Measurements from ENCODE around the gene TOMM6. TPM values are rescaled to one million over a fixed set of nuclear protein-coding genes. Genes with fewer than 3 reads are reported as not detected.
A peak's percentile ranks its signal among the peaks of the same experiment; 100 is the strongest.

TOMM6 gene
- total and polyA plus RNA-seq, 2 donors from 2014 or later = 150 to 479 TPM

GRCh38 chr6:41780551-41781365 lies 6.7 kb upstream of the TOMM6 start, which contains the start of gene PRICKLE4:
TSS of gene PRICKLE4 (plus strand) at chr6:41780782. CDS start at chr6:41783474, 2,692 bp downstream.
- H3K4me3 ChIP-seq (ENCODE audit: low read length in 3 of 3) = peak within 1 kb of the TSS; percentile 69 to 79 (median 77)
- FAIRE-seq (no peak), DNase-seq (peak; percentile 35 to 83 (median 62))
- H3K4me1 ChIP-seq (ENCODE audit: control insufficient read depth in 2 of 3, insufficient read depth in 2 of 3, low read depth in 1 of 3, low read length in 3 of 3) = peaks cover 0 to 21% (median 3%) of the 10 kb centered on the region in 3 donors
- no peaks in the 10 kb centered on the region for H3K9me3 ChIP-seq (ENCODE audit: control insufficient read depth in 2 of 3, insufficient read depth in 1 of 3, low read length in 3 of 3)
- TF ChIP-seq CTCF (IDR thresholded peaks at IDR 0.05; ENCODE audit: borderline replicate concordance, extremely low read depth, insufficient read depth) = no peak
- H3K9ac ChIP-seq (ENCODE audit: low read length in 3 of 3) = peak within 1 kb of the TSS; percentile 31 to 69 (median 45)
- H3K36me3 ChIP-seq (ENCODE audit: control insufficient read depth in 2 of 3, insufficient read depth in 3 of 3, low read length in 3 of 3) = peaks cover 0 to 2% (median under 1%) of the 10 kb centered on the region in 3 donors
- H3K27me3 ChIP-seq (ENCODE audit: control insufficient read depth, insufficient read depth, low read length) = no peaks in the 10 kb centered on the region
- intact Hi-C loops (cut with DNase I) = loop anchor here (10.0 kb wide), 1 partner anchor 264 kb away; no protein-coding TSS in a partner anchor
- peak within 1 kb of the TSS; percentile 57 to 79 for H3K27ac ChIP-seq (ENCODE audit: low read depth in 2 of 2, low read length in 2 of 2)

DNA sequence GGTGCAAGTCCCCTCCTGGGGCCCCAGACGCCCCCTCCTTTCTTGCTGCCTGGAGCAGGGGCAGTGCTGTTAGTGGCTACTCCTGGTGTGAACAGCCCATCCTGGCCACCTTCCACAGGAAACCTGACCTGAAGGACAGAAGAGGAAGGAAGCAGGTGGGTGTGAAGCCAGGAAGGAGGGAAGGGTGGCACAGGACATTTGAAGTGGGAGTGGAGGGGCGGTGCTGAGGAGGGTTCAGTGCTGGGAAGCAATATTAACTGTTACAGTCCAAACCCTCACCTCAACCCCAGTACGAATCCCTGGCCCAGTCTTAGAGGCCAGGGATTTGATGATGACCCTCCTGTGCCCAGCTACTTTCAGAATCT lies 6.1 kb upstream of the TOMM6 start:
- no peak for TF ChIP-seq CTCF (IDR thresholded peaks at IDR 0.05; ENCODE audit: borderline replicate concordance, extremely low read depth, insufficient read depth)
- peak overlapping the region; percentile 54 to 79 for H3K27ac ChIP-seq (ENCODE audit: low read depth in 2 of 2, low read length in 2 of 2)
- H3K27me3 ChIP-seq (ENCODE audit: control insufficient read depth, insufficient read depth, low read length) = no peaks in the 10 kb centered on the region
- DNase-seq = peak in 3 of 5 donors; percentile 18 to 72 (median 53)
- intact Hi-C loops (cut with DNase I) = loop anchor here (10.0 kb wide), 1 partner anchor 263 kb away; no protein-coding TSS in a partner anchor
- no peaks in the 10 kb centered on the region for H3K9me3 ChIP-seq (ENCODE audit: control insufficient read depth in 2 of 3, insufficient read depth in 1 of 3, low read length in 3 of 3)
- peak overlapping the region in 1 of 3 donors; percentile 66 for H3K9ac ChIP-seq (ENCODE audit: low read length in 3 of 3)
- peaks cover 0 to 2% (median 0%) of the 10 kb centered on the region in 3 donors for H3K36me3 ChIP-seq (ENCODE audit: control insufficient read depth in 2 of 3, insufficient read depth in 3 of 3, low read length in 3 of 3)
- no peak for FAIRE-seq
- peaks cover 0 to 26% (median 3%) of the 10 kb centered on the region in 3 donors for H3K4me1 ChIP-seq (ENCODE audit: control insufficient read depth in 2 of 3, insufficient read depth in 2 of 3, low read depth in 1 of 3, low read length in 3 of 3)
- H3K4me3 ChIP-seq (ENCODE audit: low read length in 3 of 3) = peak overlapping the region; percentile 56 to 70 (median 62)

- Histone ChIP-seq H3K4me1 (ENCODE audit: control insufficient read depth in 2 of 3, insufficient read depth in 2 of 3, low read depth in 1 of 3, low read length in 3 of 3) (peaks cover 0 to 26% (median 3%) of the 10 kb centered on the region in 3 donors), H3K9me3 (ENCODE audit: control insufficient read depth in 2 of 3, insufficient read depth in 1 of 3, low read length in 3 of 3) (no peaks in the 10 kb centered on the region), H3K9ac (ENCODE audit: low read length in 3 of 3) (no peak overlapping the region), H3K27me3 (ENCODE audit: control insufficient read depth, insufficient read depth, low read length) (no peaks in the 10 kb centered on the region), H3K36me3 (ENCODE audit: control insufficient read depth in 2 of 3, insufficient read depth in 3 of 3, low read length in 3 of 3) (no peaks in the 10 kb centered on the region), H3K4me3 (ENCODE audit: low read length in 3 of 3) (no peak overlapping the region), H3K27ac (ENCODE audit: low read depth in 2 of 2, low read length in 2 of 2) (no peak overlapping the region)
- no peak for FAIRE-seq
- no peak for DNase-seq
- intact Hi-C loops (cut with DNase I) = loop anchor here (10.0 kb wide), 1 partner anchor 262 kb away; no protein-coding TSS in a partner anchor
- no peak for TF ChIP-seq CTCF (IDR thresholded peaks at IDR 0.05; ENCODE audit: borderline replicate concordance, extremely low read depth, insufficient read depth)
These were observed 4.3 kb upstream of the TOMM6 start for GRCh38 chr6:41783106-41783780.
